ENCODE measurements around the gene LKAAEAR1.

DNA sequence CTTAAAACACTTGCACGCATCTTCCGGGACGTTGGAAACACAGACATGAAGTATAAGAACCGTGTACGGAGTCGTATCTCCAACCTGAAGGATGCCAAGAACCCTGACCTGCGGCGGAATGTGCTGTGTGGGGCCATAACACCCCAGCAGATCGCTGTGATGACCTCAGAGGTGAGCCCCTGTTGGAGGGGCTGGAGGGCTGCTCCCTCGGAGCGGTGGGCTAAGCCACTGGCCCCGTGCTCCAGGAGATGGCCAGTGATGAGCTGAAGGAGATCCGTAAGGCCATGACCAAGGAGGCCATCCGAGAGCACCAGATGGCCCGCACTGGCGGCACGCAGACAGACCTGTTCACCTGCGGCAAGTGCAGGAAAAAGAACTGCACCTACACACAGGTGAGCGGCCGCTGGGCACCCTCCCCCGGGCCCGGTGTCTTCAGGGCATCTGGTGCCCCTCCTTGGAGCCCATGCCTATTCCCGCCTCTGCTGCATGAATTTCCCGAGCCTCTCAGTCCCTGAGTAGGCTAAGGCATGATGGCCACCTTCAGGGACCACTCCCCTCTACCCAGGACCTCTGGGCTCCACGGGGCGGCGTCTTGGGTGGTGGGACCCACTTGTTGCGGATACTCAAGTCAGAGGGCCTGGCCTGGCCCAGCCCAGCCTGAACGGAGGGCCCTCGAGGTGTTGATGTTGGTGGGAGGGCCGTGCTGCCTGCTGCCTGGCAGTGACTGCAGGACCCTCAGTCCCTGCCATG is 13.8 kb downstream of the LKAAEAR1 start:
- TF ChIP-seq, protein P1, sequence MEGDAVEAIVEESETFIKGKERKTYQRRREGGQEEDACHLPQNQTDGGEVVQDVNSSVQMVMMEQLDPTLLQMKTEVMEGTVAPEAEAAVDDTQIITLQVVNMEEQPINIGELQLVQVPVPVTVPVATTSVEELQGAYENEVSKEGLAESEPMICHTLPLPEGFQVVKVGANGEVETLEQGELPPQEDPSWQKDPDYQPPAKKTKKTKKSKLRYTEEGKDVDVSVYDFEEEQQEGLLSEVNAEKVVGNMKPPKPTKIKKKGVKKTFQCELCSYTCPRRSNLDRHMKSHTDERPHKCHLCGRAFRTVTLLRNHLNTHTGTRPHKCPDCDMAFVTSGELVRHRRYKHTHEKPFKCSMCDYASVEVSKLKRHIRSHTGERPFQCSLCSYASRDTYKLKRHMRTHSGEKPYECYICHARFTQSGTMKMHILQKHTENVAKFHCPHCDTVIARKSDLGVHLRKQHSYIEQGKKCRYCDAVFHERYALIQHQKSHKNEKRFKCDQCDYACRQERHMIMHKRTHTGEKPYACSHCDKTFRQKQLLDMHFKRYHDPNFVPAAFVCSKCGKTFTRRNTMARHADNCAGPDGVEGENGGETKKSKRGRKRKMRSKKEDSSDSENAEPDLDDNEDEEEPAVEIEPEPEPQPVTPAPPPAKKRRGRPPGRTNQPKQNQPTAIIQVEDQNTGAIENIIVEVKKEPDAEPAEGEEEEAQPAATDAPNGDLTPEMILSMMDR (IDR thresholded peaks at IDR 0.05; ENCODE audit: low read length): no peak
- no peak for TF ChIP-seq EZH2 (IDR thresholded peaks at IDR 0.05; ENCODE audit: borderline replicate concordance, low read length)
